Suprapubic skin (tissue), 4 donors: ENCODE data around the gene ATXN10. TPM values are rescaled to one million over a fixed set of nuclear protein-coding genes. Genes with fewer than 3 reads are reported as not detected.
A peak's percentile ranks its signal among the peaks of the same experiment; 100 is the strongest.

Experiments
- DNase-seq, 2 donors: peaks; one replicate each; pipeline ENCODE4 v3.0.0-alpha.2; 2019; ENCODE audit warnings: low spot score in 2 of 2
- H3K27ac ChIP-seq: fragments of 200-600 bp; sonication (generic); one replicate; pipeline ENCODE4 v1.5.1; 2019
- H3K27me3 ChIP-seq: fragments of 200-600 bp; sonication (generic); one replicate; pipeline ENCODE4 v1.5.1; 2019
- H3K36me3 ChIP-seq: fragments of 200-600 bp; sonication (generic); one replicate; pipeline ENCODE4 v1.5.1; 2019
- H3K4me1 ChIP-seq: fragments of 200-600 bp; sonication (generic); one replicate; pipeline ENCODE4 v1.5.1; 2019
- H3K4me3 ChIP-seq: fragments of 200-600 bp; sonication (generic); one replicate; pipeline ENCODE4 v1.5.1; 2019; ENCODE audit warnings: mild to moderate bottlenecking
- H3K9me3 ChIP-seq: fragments of 200-600 bp; sonication (generic); one replicate; pipeline ENCODE4 v1.5.1; 2019
- EP300 ChIP-seq: sonication (generic); formaldehyde crosslinking; IDR thresholded peaks from one replicate; pipeline ENCODE4 v1.6.1; 2017; ENCODE audit warnings: antibody characterized with exemption
- POLR2A ChIP-seq, 2 donors: fragments of 450-650 bp; IDR thresholded peaks; one replicate each; pipeline ENCODE4 v1.6.1; 2017; ENCODE audit warnings: antibody characterized with exemption in 2 of 2, mild to moderate bottlenecking in 2 of 2, moderate library complexity in 2 of 2
- POLR2AphosphoS5 ChIP-seq, 3 donors: sonication (generic); formaldehyde crosslinking; IDR thresholded peaks; one replicate each; pipeline ENCODE4 v1.6.1; 2017; ENCODE audit warnings: antibody characterized with exemption in 3 of 3
- WGBS: methylation state at CpG from one replicate; pipeline ENCODE4 v1.1.5; 2018; 5-methylcytosine and 5-hydroxymethylcytosine counted together
- total RNA-seq, 4 donors: library from RNA; depleted of rRNA; stranded (reverse); fragments of >200 nt; gene quantifications; one replicate each; pipeline ENCODE4 v1.1.0, GENCODE V29; 2016
- TF ChIP-seq, protein P1 (sequence below), 2 donors: fragments of 200-600 bp in 1 of 2; fragments of 450-650 bp in 1 of 2; sonication (generic) in 1 of 2; IDR thresholded peaks; one replicate each; pipeline ENCODE4 v1.5.1; 2016 to 2019; ENCODE audit warnings: antibody characterized with exemption in 2 of 2, mild to moderate bottlenecking in 1 of 2, moderate library complexity in 1 of 2

The ATXN10 gene
- total RNA-seq, 4 donors from 2014 or later, result 63.2 to 79.0 (median 68.8) TPM

- TF ChIP-seq, protein P1, sequence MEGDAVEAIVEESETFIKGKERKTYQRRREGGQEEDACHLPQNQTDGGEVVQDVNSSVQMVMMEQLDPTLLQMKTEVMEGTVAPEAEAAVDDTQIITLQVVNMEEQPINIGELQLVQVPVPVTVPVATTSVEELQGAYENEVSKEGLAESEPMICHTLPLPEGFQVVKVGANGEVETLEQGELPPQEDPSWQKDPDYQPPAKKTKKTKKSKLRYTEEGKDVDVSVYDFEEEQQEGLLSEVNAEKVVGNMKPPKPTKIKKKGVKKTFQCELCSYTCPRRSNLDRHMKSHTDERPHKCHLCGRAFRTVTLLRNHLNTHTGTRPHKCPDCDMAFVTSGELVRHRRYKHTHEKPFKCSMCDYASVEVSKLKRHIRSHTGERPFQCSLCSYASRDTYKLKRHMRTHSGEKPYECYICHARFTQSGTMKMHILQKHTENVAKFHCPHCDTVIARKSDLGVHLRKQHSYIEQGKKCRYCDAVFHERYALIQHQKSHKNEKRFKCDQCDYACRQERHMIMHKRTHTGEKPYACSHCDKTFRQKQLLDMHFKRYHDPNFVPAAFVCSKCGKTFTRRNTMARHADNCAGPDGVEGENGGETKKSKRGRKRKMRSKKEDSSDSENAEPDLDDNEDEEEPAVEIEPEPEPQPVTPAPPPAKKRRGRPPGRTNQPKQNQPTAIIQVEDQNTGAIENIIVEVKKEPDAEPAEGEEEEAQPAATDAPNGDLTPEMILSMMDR (IDR thresholded peaks at IDR 0.05), result no peak
- TF ChIP-seq POLR2AphosphoS5 (IDR thresholded peaks at IDR 0.05), result no peak
- no peak for DNase-seq
- WGBS, result 66% methylated on average over 11 of the region's 16 CpGs
- Histone ChIP-seq H3K4me1 (peaks cover 12% of the 10 kb centered on the region), H3K4me3 (no peak overlapping the region), H3K27ac (no peak overlapping the region), H3K9me3 (no peaks in the 10 kb centered on the region), H3K27me3 (peaks cover 21% of the 10 kb centered on the region), H3K36me3 (no peaks in the 10 kb centered on the region)
Measured at GRCh38 chr22:45645150-45645525, 26.5 kb upstream of the ATXN10 start.

- WGBS, result 57% methylated on average over 17 of the region's 54 CpGs
- peak in 1 of 2 donors; percentile 71 for DNase-seq
- Histone ChIP-seq H3K4me1 (peaks cover 10% of the 10 kb centered on the region), H3K36me3 (no peaks in the 10 kb centered on the region), H3K4me3 (no peak overlapping the region), H3K27me3 (peaks cover 24% of the 10 kb centered on the region), H3K27ac (no peak overlapping the region), H3K9me3 (no peaks in the 10 kb centered on the region)
- TF ChIP-seq, protein P1 (IDR thresholded peaks at IDR 0.05), result peak; percentile 80 to 96
- no peak for TF ChIP-seq EP300
Measured at GRCh38 chr22:45645526-45646414, 25.9 kb upstream of the ATXN10 start.

DNA sequence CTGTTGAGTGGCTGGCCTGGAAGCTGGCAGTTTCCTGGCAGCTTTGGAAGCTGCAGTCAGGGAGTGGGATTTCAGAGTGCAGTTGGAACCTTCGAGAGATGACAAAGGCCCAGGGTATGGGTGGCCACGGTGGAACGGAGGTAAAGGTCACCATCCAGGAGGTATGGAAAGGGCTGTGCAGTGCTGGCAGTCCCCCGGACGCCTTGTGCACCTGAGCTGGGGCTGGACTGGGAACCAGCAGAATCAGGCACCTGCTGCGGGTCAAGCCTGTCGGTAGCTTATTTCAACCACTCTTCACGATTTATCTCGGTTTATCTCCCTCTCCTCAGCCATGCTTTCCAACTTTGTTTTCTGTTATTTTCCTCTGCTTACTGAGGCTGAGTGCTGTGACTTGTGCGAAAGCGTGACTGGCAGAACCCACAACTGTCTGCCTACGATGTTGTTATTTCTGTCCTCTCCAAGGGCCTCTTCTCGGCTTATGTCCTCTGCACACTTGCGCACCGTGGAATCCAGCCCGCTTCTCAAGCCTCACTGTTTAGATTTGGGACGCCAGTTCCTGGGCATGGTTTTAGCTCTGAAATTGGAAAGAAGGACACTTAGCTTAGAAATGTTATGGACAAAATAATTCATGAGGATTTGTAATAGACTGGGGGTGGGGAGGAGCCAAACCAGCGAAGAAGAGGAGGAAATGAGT is 24.0 kb upstream of the ATXN10 start:
- H3K4me3 ChIP-seq, result no peak overlapping the region
- DNase-seq, result no peak
- no peak overlapping the region for H3K27ac ChIP-seq

DNA sequence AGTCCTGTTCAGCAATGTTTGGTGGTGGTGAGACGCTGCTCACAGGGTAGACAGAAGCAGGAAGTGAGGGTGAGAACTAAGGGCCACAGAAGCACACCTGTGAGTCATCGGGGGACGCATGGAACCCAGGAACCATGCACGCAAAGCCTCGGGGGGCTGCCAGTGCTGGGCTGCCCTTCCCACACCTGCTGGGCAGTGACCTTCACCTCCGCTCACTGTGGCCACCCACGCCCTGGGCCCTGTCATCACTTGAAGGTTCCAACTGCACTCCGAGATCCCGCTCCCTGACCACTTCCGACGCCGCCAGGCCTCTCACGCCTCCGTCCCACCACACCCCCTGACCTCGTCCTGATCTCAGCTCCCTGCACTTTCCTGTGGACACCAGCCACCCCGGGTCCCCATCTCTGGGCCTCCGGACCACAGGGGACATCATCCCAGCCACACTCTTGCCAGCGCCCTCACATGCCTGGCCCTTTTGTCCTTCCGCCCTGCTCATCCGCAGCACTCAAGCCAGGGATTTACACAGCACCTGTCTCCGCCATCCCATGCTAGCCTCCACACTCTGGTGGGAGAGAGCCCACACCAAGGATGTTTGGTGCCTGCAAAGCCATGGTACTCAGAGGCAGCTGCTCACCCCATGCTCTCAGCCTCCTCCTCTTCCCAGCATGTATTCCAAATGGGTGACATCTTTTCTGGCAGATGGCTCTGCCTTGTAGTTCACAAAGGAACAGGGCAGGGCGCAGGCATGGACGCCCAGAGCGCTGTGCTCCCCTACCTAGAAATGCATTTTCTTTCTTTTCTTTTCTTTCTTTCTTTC is 23.1 kb upstream of the ATXN10 start:
- Histone ChIP-seq H3K36me3 (no peaks in the 10 kb centered on the region), H3K9me3 (no peaks in the 10 kb centered on the region), H3K4me1 (peaks cover 10% of the 10 kb centered on the region), H3K4me3 (no peak overlapping the region), H3K27ac (no peak overlapping the region), H3K27me3 (peaks cover 21% of the 10 kb centered on the region)
- WGBS, result 85% methylated on average over 24 of the region's 24 CpGs
- no peak for DNase-seq
- TF ChIP-seq POLR2AphosphoS5 (IDR thresholded peaks at IDR 0.05) (no peak), EP300 (no peak), POLR2A (IDR thresholded peaks at IDR 0.05) (no peak)
- TF ChIP-seq, protein P1 (IDR thresholded peaks at IDR 0.05), result no peak

More for the DNA sequence above, 24.0 kb upstream of the ATXN10 start:
- Histone ChIP-seq H3K36me3 (no peaks in the 10 kb centered on the region), H3K4me1 (peaks cover 10% of the 10 kb centered on the region), H3K9me3 (no peaks in the 10 kb centered on the region), H3K27me3 (peaks cover 21% of the 10 kb centered on the region)
- TF ChIP-seq POLR2A (IDR thresholded peaks at IDR 0.05), result no peak
- no peak for TF ChIP-seq POLR2AphosphoS5 (IDR thresholded peaks at IDR 0.05)
- TF ChIP-seq, protein P1 (IDR thresholded peaks at IDR 0.05), result no peak
- TF ChIP-seq EP300, result no peak
- 91% methylated on average over 18 of the region's 18 CpGs for WGBS
